ENCODE measurements around the gene SGMS1.
"Not testable (repeated sequence)": the region's sequence is repeated elsewhere in the genome, so short reads cannot be mapped to it uniquely, and the experiment has no call there.

Gene SGMS1

GRCh38 chr10:50582046-50582445 lies 41.7 kb downstream of the SGMS1 start:
- no peak for DNase-seq (ENCODE audit: low spot score)

GRCh38 chr10:50580262-50580891 lies 43.4 kb downstream of the SGMS1 start:
- DNase-seq (ENCODE audit: low spot score), result no peak

DNA sequence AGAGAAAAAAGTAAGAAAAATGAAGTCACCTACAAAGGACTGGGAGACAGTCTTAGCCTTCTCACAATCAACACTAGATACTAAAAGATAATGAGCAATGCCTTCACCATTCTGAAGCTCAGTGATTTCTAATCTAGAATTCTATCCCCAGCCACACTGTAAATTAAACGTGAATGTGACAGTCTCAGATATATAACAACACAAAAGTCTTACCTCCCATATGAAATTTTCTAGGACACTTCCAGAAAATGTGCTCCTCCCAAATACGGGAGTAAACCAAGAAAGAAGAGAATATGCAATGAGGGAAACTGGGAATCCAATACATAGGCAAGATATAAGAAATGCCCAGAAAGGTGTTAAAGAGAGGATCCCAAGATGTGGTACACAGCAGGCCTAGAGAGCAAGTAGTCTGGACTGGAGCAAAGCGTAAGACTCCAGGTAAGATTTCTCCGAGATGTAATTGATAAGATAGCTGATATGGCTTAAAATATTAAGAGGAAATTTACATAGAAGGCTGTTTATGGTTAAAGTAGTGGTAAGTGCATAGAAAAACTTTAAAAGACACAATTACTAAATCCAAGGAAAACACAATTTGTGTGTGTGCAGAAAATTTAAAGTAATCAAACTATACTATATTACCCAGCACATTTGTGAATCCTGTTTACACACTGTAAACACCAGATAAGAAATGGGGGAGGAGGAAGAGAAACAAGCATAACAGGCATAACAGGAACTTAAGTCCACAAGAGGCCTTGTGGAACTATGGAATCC lies 44.1 kb downstream of the SGMS1 start:
- no peak for DNase-seq (ENCODE audit: low spot score)

GRCh38 chr10:50578949-50579348 lies 44.8 kb downstream of the SGMS1 start:
- no peak for DNase-seq (ENCODE audit: low spot score)

GRCh38 chr10:50577681-50578350 lies 45.9 kb downstream of the SGMS1 start:
- no peak for DNase-seq (ENCODE audit: low spot score)

GRCh38 chr10:50577010-50577409 lies 46.7 kb downstream of the SGMS1 start:
- DNase-seq (ENCODE audit: low spot score), result no peak

DNA sequence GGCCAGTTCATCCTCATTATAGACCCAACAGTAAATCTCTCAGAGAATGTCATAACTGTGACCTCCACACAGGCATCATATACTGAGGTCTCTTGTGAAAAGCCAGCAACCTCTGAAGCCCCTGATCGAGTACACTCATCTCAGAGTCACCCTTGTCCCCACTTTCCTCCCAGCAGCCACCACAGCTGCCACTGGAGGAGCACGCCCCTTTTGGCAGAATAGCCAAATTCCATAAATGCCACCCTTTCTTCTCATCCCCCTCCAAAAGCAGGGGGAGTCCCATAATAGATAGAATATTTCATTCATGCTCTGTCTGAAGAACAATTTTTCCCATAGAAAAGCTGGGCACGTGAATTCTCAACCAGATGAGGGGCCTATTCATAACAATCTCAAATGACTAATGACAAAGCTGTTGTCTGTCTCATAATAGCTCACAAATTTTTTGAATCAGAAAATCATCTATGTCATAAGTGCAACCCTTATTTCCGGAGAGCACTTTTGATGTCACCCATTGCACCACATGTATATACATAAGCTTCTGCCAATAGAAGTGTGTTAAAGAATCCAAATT lies 47.4 kb downstream of the SGMS1 start:
- DNase-seq (ENCODE audit: low spot score), result peak; percentile 24

- DNase-seq (ENCODE audit: low spot score), result no peak
Measured at GRCh38 chr10:50575477-50576244, 48.1 kb downstream of the SGMS1 start.

DNA sequence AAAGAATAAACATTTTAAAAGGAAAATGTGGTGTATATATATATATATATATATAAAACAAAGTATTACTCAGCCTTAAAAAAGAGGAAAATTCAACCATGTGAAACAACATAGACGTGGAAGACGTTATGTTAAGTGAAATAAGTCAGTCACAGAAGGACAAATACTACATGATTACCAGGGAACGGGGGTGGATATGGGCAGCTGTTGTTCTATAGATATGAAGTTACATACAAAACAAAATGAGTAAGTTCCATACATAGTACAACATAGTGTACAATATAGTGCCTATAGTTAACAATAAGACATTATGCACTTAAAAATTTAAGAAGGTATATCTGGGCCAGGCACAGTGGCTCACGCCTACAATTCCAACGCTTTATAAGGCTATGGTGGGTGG lies 48.8 kb downstream of the SGMS1 start:
- no peak for DNase-seq (ENCODE audit: low spot score)

- no peak for DNase-seq (ENCODE audit: low spot score)
Measured at GRCh38 chr10:50574305-50574704, 49.5 kb downstream of the SGMS1 start.

DNA sequence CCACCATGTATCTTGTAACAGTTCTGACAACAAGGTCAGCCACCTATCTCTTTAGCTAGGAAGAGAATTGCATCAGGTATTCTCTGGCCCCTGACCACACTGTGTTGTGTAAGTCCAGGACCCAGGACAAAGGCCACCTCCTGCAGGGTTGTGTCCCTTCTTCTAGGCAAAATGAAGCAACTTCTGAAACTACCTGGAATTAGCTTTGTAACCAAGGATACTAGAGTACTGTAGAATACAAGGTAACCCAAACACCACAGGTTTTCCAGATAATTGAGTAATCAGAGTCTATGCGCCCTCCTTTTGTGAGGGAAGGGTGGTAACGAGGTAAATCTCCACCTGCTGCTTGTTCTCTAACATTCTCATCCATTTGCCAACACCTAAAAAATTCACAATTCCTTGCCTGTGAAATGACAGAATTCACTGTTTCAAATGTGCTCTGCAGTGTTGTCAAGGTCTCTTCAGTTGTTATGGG lies 51.7 kb downstream of the SGMS1 start:
- no peak for DNase-seq (ENCODE audit: low spot score)

- not testable (repeated sequence) for DNase-seq (ENCODE audit: low spot score)
Measured at GRCh38 chr10:50568750-50569149, 55.0 kb downstream of the SGMS1 start.

DNA sequence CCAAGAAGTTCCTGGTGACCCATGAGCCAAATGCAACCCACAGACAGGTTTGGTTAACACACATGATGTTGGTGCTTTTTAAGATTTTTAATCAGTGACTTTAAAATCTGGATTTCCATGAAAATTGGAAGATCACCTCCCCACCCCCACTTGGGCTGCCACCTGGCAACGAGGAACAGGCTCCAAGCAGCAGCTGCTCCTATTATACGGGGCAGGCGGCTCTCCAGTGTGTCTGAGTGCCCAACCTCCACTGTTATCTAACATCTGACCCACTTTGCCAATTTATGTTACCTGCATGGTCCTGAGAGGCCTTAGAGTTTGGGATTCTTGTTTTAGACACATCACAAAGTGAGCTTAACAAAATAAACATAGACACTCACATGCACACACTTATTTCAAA lies 56.4 kb downstream of the SGMS1 start:
- DNase-seq (ENCODE audit: low spot score), result no peak

DNA sequence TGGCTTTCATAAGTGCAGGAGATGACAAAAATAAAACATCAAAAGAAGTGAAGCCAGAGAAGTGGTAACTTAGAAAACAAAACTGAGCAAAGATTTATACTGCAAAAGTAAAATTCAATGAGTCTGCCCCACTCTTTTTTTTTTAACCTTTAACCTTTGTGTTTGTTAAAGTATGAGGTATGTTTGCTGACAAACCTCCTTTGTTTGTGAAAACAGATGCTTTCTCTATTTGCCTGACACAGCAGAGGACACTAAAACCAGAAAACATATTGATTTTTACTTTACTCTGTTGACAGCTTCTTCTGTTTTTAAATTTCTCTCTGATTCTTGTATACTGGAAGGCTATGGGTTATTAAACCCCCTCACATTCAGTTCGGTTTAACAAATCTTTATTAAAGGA lies 57.6 kb downstream of the SGMS1 start:
- no peak for DNase-seq (ENCODE audit: low spot score)

- DNase-seq (ENCODE audit: low spot score), result no peak
Measured at GRCh38 chr10:50565301-50566083, 58.3 kb downstream of the SGMS1 start.

- DNase-seq (ENCODE audit: low spot score), result no peak
Measured at GRCh38 chr10:50563906-50564305, 59.9 kb downstream of the SGMS1 start.

DNA sequence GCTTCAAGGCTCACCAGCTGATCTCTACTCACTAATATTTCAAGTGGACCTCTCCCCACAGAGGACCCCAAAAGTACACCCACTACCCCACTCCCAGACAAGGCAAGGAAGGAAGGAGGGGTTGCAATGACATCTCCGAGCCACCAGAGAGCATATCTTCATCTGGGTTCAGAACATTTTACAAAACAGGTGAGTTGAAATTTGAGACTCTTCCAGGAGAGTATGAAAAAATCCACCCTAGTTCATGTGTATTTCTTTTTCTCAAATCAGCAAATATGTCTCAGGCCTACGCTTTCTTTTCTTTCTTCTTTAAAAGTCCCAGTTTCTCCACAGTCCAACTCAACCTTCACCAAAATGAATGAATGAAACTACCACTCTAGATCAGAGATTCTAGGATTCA lies 61.9 kb downstream of the SGMS1 start:
- peak; percentile 12 for DNase-seq (ENCODE audit: low spot score)

GRCh38 chr10:50561266-50561665 lies 62.5 kb downstream of the SGMS1 start:
- DNase-seq (ENCODE audit: low spot score), result peak; percentile 81

GRCh38 chr10:50560370-50560769 lies 63.4 kb downstream of the SGMS1 start:
- no peak for DNase-seq (ENCODE audit: low spot score)

DNA sequence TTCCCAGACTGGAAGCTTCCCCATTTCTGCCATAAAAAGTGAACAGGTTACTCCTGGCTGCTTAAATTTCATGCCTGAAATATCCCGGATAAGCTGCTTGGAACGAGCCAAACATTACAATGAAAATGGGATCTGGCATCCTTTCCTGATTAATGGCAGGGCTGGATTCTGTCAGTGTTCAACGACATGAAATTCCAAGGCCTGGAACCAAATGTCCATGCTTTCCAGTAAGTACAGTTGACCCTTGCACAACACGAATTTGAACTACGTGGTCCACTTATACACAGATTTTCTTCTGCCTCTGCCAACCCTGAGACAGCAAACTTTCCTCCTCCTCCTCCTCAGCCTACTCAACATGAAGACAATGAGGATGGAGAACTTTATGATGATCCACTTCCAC lies 65.4 kb downstream of the SGMS1 start:
- no peak for DNase-seq (ENCODE audit: low spot score)

GRCh38 chr10:50557130-50557682 lies 66.5 kb downstream of the SGMS1 start:
- no peak for DNase-seq (ENCODE audit: low spot score)
